Measurements from ENCODE around the gene NUP210L. TPM values are rescaled to one million over a fixed set of nuclear protein-coding genes. Genes with fewer than 3 reads are reported as not detected.

Gene NUP210L
- total and polyA plus RNA-seq, 9 donors = 0.07 to 0.10 TPM; not detected in 7

DNA sequence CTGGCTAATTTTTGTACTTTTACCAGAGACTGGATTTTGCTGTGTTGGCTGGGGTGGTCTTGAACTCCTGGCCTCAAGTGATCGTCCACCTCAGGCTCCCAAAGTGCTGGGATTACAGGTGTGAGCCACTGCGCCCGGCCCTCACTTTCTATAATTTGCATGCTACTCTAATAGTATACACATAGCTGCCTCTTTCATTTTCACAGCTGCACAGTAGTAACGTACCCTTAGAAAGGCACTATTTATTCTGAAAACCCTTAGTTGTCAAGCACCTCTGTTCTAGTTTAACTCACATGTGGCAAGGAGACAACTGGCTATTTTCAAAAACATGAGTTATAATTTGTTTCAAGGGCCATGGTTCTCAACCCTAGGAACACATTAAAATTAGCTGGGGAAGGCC, 19.8 kb upstream of the NUP210L start:
- Histone ChIP-seq H3K27me3 (no peaks in the 10 kb centered on the region), H3K9me3 (no peaks in the 10 kb centered on the region), H3K36me3 (no peaks in the 10 kb centered on the region), H3K4me1 (ENCODE audit: insufficient read depth) (peaks cover 8% of the 10 kb centered on the region), H3K27ac (no peak overlapping the region), H3K4me3 (no peak overlapping the region)
- TF ChIP-seq, protein P1, sequence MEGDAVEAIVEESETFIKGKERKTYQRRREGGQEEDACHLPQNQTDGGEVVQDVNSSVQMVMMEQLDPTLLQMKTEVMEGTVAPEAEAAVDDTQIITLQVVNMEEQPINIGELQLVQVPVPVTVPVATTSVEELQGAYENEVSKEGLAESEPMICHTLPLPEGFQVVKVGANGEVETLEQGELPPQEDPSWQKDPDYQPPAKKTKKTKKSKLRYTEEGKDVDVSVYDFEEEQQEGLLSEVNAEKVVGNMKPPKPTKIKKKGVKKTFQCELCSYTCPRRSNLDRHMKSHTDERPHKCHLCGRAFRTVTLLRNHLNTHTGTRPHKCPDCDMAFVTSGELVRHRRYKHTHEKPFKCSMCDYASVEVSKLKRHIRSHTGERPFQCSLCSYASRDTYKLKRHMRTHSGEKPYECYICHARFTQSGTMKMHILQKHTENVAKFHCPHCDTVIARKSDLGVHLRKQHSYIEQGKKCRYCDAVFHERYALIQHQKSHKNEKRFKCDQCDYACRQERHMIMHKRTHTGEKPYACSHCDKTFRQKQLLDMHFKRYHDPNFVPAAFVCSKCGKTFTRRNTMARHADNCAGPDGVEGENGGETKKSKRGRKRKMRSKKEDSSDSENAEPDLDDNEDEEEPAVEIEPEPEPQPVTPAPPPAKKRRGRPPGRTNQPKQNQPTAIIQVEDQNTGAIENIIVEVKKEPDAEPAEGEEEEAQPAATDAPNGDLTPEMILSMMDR (IDR thresholded peaks at IDR 0.05) = no peak
- TF ChIP-seq POLR2A (IDR thresholded peaks at IDR 0.05) = no peak
- TF ChIP-seq EP300 (IDR thresholded peaks at IDR 0.05) = no peak
- intact Hi-C loops (cut with DNase I) = no loop called here
- 90 to 92% (median 91%) methylated on average over 4 of the region's 4 CpGs for WGBS, 3 donors
- DNase-seq = no peak

DNA sequence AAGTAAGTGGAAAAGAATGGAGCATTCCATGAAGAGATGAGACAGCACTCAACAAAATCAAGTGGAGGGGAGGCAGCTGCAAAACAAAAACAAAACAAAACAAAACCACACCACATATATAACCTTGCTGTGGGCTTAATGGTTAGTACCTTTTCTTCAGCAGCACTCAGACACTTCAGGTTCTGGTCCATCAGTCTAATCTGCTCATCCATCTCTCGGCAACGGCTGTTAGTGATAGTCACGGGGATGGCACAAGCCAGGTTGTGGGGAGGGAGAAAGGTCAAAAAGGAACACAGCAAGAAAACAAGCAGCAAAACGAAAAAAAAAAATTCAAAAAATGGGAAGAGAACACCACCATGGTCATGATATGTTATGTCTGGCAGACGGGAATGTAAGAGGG, 17.0 kb upstream of the NUP210L start:
- DNase-seq = no peak
- H3K36me3 ChIP-seq = no peaks in the 10 kb centered on the region
- 90 to 94% (median 90%) methylated on average over 5 of the region's 5 CpGs for WGBS, 3 donors
- TF ChIP-seq POLR2A (IDR thresholded peaks at IDR 0.05) (no peak), EP300 (IDR thresholded peaks at IDR 0.05) (no peak)
- TF ChIP-seq, protein P1 (IDR thresholded peaks at IDR 0.05) = no peak
- no peak overlapping the region for H3K27ac ChIP-seq
- no peak overlapping the region for H3K4me3 ChIP-seq
- H3K9me3 ChIP-seq = no peaks in the 10 kb centered on the region
- H3K4me1 ChIP-seq (ENCODE audit: insufficient read depth) = no peaks in the 10 kb centered on the region
- H3K27me3 ChIP-seq = no peaks in the 10 kb centered on the region
- intact Hi-C loops (cut with DNase I) = no loop called here

DNA sequence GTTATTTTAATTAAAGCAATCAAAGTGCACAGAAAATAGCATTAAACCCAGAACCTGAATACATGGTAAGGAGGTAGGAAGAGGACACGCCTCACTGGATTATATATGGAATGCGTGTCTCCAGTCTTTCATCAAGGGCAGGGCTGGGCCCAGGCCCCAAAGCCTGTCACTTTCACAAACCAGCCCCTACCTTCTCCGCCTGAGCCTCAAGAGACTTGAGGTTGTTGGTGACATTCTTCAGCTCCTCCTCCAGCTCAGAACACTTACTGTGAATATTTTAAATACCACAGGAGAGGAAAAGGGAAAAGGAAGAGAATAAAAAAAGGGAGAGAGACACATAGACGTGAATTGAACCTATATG, 16.3 kb upstream of the NUP210L start:
- intact Hi-C loops (cut with DNase I) = no loop called here
- Histone ChIP-seq H3K4me1 (ENCODE audit: insufficient read depth) (no peaks in the 10 kb centered on the region), H3K36me3 (no peaks in the 10 kb centered on the region), H3K4me3 (no peak overlapping the region), H3K27ac (no peak overlapping the region), H3K27me3 (no peaks in the 10 kb centered on the region), H3K9me3 (no peaks in the 10 kb centered on the region)
- TF ChIP-seq, protein P1 (IDR thresholded peaks at IDR 0.05) = no peak
- no peak for TF ChIP-seq EP300 (IDR thresholded peaks at IDR 0.05)
- TF ChIP-seq POLR2A (IDR thresholded peaks at IDR 0.05) = no peak
- DNase-seq = no peak
- WGBS, 3 donors = 91 to 94% (median 92%) methylated on average over 4 of the region's 4 CpGs

DNA sequence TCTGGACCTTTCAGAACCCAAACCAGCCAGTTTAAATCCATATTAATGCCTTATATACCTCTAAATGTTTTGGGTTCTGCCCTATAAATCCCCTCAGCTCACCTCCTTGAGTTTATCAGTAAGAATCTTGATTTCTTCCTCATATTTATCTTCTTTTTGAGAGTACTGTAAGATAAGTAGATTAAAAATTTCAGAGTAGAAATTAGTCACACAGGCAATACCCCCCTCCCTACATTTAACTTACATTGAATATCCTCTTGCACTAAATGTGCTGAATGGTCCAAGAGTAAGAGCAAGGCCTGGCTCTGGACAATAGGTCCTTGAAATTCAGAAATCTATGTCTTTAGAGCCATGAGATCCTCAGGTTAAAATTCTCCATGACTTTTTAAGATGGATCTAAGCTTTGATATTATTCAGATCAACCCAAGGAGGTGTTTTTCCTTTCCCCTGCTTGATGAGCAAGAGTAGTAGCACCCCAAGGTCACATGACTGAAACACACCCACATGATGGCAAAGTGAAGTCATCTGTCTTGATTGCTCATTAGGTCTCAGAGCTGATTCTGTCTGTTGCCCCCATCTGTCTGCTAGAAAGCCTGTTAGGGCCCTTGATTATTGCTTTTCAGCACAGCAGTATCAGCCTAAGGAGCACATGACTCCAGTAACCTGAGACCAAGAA, 15.8 kb upstream of the NUP210L start:
- Histone ChIP-seq H3K27ac (no peak overlapping the region), H3K9me3 (no peaks in the 10 kb centered on the region), H3K27me3 (no peaks in the 10 kb centered on the region), H3K4me1 (ENCODE audit: insufficient read depth) (no peaks in the 10 kb centered on the region), H3K36me3 (no peaks in the 10 kb centered on the region), H3K4me3 (no peak overlapping the region)
- DNase-seq = no peak
- TF ChIP-seq, protein P1 (IDR thresholded peaks at IDR 0.05) = no peak
- TF ChIP-seq POLR2A (IDR thresholded peaks at IDR 0.05) = no peak
- TF ChIP-seq EP300 (IDR thresholded peaks at IDR 0.05) = no peak
- intact Hi-C loops (cut with DNase I) = no loop called here
